SK-N-SH (cell line): Measurements from ENCODE around the gene PGA5.

Experiments
- MEF2A ChIP-seq: IDR thresholded peaks from 2 replicates; pipeline ENCODE4 v1.4.0; 2012; ENCODE audit warnings: low read depth, borderline replicate concordance
- TF ChIP-seq, protein P1 (sequence below): fragments of 200-600 bp; sonication (generic); IDR thresholded peaks from 2 replicates; pipeline ENCODE4 v1.6.1; 2017; ENCODE audit warnings: antibody characterized with exemption, mild to moderate bottlenecking, moderate library complexity

DNA sequence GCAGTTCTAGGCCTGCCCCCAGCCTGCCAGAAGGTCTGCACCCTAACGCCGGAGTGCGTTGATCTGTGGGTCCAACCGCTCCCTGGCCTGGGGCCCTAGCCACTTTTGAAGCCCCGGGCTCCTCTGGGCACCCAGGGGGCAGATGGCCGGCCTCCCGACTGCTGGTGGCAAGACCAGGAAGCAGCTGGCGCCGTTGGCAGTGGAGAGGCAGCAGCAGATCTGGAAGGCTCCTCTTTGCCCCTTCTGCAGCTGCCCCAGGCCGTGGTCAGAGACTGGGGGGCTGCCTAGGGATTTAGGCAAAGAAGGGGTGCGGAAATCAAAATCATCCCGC lies 54.6 kb downstream of the PGA5 start:
- TF ChIP-seq, protein P1, sequence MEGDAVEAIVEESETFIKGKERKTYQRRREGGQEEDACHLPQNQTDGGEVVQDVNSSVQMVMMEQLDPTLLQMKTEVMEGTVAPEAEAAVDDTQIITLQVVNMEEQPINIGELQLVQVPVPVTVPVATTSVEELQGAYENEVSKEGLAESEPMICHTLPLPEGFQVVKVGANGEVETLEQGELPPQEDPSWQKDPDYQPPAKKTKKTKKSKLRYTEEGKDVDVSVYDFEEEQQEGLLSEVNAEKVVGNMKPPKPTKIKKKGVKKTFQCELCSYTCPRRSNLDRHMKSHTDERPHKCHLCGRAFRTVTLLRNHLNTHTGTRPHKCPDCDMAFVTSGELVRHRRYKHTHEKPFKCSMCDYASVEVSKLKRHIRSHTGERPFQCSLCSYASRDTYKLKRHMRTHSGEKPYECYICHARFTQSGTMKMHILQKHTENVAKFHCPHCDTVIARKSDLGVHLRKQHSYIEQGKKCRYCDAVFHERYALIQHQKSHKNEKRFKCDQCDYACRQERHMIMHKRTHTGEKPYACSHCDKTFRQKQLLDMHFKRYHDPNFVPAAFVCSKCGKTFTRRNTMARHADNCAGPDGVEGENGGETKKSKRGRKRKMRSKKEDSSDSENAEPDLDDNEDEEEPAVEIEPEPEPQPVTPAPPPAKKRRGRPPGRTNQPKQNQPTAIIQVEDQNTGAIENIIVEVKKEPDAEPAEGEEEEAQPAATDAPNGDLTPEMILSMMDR, result no peak
- no peak for TF ChIP-seq MEF2A
